DMS153 (cell line): ENCODE measurements around the gene LYPD4.
"Not testable (repeated sequence)": the region's sequence is repeated elsewhere in the genome, so short reads cannot be mapped to it uniquely, and the experiment has no call there.

Source experiments
- DNase-seq: peaks from one replicate; lab custom pipeline; 2025; lab: John Stamatoyannopoulos, UW

LYPD4 gene, protein sequence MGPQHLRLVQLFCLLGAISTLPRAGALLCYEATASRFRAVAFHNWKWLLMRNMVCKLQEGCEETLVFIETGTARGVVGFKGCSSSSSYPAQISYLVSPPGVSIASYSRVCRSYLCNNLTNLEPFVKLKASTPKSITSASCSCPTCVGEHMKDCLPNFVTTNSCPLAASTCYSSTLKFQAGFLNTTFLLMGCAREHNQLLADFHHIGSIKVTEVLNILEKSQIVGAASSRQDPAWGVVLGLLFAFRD

DNA sequence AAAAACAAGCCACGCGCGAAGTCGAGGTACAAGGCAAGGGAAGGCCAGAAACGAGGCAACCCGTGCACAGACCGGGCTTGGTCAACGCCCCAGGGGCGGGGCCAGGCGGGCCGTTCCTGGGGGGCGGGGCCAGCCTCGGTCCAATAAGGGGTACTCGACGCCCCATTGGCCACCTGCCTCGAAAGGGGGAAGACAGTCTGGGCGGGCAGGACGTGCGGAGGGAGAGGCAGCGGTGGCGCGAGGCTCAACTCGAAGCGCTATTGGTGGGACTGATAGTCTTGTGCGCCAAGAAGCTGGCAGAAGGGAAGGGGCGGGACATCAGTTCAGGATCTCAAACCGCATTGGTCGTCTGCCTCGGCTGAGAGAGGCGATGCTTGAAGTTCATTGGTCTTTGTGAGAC is at the start of gene LYPD4:
LYPD4 (minus strand) TSS at position 83 of the 400 bp plus-strand sequence. CDS start 5,398 bp downstream, outside the sequence.
- DNase-seq, result no peak

DNA sequence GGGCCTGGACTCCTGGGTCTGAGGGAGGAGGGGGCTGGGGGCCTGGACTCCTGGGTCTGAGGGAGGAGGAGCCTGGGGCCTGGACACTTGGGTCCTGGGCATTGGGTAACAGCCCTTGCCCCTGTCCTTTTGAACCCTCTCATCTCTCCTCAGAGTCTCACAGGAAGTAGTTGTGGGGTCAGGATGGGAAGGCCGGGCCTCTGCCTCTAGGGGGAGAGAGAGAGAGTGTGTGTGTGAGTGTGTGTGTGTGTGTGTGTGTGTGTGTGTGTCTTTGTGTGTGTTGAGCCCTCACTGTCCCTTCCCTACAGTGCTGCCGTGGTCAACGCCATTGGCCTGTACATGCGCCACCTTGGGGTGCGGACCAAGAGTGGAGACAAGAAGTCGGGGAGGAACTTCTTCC is 49.4 kb upstream of the LYPD4 start:
- no peak for DNase-seq

DNA sequence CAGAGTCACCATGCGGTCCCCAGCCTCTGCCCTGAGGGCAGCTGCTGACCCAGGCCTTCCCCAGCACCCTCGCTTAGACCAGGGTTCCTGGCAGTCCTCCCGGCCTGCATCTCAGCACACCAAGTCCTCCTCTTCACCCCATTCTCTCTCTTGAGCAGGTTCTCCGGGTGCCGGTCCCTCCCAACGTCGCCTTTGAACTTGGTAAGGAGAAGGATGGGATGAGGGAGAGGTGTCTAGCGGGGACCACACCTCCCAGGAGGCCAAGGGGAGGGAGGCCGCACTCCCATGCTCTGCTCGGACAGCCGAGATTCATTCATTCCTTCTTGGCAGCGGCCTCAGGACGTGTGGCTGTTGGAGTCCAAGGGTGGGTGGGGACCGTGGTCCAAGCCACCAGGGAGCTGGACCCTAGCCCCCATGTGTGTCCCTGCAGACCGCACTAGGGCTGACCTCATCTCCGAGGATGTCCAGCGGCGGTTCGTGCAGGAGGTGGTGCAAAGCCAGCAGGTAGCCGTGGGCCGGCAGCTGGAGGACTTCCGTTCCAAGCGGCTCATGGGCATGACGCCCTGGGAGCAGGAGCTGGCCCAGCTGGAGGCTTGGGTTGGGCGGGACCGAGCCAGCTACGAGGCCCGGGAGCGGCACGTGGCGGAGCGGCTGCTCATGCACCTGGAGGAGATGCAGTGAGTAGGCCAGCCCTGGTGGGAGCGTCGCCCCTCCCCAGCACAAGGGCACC is 47.9 kb upstream of the LYPD4 start:
- DNase-seq, result no peak

DNA sequence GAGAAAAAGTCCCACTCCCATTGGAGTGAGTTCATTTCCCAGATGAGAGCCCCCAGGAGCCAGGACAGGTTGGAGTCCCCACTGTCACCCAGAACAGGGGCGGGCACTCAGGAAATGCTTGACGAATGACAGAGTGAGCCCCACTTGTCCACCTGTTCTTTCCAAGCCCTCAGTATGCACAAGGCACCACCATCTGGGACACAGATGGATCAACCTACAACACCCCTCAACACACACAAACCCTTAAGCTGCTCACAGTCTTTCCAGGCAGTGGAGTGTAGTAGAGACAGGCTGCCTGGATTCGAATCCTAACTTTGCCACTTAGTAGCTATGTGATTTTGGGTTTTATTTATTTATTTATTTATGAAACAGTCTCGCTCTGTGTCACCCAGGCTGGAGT is 46.5 kb upstream of the LYPD4 start:
- DNase-seq, result no peak

DNA sequence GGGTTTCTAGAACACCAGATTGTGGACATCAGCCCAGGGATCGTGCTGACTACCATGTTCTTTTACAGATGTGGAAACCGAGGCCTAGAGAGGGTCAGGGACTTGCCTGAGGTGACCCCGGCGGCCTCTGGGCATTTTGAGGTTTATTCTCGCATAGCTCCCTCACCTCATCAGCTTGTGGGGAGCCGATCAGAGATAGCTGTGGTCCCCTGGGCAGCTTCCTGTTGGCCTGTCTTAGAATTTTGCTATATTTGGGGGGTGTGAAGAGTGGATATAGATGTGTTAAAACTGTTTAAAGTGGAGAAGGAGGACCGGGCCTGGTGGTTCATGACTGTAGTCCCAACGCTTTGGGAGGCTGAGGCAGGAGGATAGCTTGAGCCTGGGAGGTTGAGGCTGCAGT is 45.4 kb upstream of the LYPD4 start:
- DNase-seq, result no peak

DNA sequence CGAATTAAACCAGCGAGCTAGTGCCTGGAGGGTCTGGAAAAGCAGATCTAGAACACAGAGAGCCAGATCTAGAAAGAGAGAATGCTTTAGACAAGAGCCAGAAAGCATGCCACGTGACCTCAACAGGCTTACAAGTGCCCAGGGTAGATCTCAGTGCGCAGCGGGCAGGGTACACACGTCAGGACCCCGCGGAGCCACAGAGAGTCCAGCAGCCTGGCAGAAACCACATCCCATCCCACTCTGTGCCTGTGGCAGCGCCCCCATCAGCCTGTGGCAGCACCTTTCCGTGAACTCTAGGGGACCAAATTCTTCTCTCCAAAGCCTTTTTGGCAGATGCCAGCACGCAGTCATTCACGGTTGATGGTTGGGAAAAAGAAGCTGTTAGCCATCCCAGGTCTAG is 44.4 kb upstream of the LYPD4 start:
- DNase-seq, result no peak

DNA sequence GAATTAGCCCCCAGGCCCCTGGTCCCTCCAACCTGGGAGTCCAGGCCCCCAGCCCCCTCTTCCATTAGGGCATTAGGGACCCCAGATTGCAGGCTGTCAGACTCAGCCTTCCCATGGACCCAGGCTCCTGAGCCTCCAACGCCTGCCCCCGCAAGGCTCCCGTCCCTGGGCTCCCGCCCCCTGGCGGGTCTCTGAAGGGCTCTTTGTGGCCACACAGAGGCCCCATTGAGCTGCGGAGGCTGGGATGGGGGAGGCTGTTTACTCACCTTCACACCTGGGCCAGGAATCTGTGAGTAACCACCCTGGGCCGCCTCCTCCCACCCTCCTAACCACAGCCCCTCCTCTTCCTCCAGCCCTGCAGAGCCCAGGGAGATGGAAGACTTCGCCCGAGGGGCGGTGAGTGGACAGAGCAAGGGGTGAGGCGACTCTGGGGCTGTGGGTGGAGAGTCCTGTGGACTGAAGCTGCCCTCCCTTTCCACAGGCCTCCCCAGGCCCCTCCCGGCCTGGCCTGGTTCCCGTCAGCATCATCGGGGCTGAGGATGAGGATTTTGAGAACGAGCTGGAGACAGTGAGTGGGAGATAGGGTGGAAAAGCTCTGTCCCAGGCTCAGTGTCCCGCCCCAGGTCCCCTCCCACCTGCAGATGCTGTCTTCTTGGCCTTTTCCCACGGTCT is 43.4 kb upstream of the LYPD4 start:
- peak; percentile 72 for DNase-seq

DNA sequence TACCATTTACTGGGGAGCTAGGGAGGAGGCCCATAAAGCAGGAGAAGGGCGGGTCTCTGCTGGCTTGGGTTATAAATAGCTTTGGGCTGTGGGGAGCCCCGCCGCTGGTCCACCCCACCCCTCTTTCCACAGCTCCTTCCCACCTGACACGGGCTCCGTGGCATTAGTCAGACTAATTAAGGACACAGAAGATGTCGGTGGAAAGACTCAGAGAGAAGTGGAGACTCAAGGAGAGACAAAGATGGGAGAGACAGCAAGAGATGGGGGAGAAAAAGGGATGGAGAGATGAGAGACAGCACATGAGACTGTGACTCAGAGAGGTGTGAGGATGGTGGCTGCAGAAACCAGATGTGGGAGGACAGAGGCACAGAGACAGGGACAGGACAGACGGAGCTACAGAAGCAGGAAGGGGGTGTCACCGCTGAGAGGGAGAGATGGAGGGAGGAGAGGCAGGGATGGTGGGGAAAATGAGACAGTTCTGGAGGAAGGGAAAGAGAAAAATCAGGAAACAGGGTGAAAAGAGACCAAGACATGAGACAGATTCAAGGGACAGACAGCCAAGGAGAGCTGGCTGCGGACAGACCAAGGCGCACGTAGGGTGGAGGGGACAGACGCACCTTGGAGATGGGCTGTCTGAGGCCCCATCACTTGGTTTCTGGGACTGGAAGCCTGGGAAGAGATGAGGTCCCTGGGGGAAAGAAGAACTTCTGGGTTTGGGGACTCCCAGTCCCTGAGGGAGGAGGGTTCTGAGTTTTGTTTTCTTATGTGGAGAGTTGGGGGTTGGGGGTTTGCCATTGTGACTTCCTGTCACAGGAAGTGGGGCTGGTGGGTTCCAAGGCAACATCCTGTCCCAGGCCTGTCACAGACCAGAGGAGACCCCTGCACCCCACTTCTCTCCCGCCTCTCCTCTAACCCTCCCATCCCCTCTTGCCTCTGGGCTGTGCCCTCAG is 42.6 kb upstream of the LYPD4 start:
- no peak for DNase-seq

DNA sequence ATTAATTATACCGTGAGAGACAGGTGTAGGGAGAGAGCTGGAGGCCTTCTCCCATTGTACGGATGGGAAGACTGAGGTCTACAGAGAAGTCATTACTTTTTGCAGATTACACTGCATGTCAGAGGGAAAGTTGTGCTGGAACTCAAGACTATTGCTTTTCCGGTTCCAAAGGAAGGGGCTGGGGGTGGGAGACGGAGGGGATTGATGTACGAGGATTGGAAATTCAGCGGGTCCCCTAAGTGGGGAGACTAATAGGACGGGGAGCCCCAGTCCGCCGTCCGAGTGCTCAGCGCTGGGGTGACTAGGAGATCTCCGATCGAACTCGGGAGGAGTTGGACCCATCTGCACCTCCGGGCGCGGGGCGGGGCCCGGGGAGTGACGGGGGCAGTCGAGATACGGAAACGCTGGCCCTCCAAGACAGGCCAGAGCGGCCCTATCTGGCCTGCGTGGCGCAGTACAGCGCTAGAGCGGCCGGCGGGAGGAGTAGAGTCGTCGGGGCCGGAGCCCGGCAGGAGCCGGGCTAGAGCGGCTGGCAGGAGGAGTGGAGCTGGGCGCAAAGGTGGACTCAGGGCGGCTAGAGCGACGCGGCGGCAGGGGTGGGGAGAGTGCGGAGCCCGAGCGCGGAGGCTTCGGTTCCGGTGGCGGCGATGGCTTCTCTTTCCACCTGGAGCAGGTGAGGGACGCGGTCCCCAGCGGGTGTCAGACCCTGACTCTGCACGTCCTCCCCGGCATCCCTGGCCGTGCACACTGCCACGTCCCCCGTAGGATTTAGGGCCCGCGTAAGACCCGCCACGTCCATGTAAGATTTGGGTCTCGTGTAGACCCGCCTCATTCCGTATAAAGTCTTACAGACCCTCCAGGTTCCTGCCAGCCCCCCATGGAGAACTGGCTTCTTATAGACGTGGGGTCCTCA is 39.6 kb upstream of the LYPD4 start:
- DNase-seq, result peak; percentile 98

DNA sequence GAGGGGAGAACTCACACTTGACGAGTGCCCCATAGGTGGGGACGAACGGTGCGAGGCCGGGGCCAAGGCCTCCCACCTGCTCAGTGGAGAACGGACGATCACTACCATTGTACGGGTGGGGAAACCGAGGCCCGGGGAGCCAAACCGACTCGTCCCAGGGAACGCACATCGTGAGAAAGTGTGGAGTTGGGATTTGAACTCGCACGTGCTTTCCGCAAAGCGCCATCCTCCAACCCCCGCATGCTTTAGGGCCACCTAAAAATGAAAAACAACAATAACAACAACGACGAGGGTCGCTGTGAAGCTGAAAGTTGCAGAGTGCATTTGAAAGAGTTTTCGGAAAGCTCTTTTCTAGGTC is 39.0 kb upstream of the LYPD4 start:
- no peak for DNase-seq

DNA sequence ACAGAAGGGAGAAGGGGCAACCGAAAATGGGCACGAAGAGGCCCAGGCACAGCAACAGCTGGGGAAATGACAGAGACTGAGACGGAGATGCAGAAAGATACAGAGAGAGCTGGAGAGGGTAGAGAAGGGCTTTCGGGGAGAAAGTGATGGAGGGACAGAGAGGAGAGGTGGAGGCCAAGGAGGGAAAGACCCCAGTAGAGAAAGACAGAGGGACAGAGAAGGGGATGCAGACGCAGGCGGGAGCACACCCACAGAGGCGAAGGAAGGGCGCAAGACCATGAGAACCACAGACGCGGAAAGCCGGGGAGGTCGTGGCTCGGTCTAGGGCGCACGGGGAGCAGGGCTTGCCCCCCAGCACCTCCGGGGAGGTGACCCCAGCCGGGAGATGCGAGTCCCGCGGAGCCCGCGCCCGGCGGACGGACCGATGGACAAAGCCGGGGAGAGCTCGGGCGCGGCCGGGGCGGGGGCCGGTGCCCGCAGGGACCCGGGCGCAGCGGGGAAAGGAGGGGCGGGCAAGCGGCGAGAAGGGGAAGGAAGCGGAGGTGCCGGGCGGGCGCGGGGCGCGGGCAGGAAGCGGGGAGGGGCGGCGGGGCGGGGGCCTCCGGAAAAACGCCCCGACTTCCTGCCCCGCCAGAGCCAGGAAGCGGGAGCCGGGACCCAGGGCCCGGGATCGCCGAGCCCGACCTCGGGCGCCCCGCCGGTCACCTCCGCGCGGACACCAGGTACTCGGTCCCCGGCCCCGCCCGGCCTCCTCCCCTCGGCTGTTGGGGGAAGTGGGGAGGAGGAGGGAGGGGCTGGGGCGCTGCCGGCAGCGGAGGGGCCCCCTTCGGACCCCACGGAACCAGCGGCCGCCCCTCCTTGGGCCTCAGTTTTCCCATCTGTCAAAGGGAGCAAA is 38.3 kb upstream of the LYPD4 start, which contains the start of gene ARHGEF1:
ARHGEF1 (plus strand) TSS at position 617 of the 895 bp plus-strand sequence. CDS start 4,899 bp downstream, outside the sequence.
- DNase-seq, result no peak

DNA sequence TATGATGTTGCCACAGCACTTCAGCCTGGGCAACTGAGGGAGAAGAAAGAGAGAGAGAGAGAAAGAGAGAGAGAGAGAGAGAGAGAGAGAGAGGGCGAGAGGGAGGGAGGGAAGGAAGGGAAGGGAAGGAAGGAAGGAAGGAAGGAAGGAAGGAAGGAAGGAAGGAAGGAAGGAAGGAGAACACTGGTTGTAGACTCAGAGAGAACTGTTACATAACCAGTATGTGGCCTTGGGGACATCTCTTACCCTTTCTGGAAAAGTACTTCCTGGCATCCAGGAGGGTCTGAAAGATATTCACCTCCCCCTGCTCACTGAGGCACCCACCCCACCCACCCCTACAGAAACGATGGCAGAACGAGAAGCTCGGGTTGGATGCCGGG is 35.8 kb upstream of the LYPD4 start:
- no peak for DNase-seq

DNA sequence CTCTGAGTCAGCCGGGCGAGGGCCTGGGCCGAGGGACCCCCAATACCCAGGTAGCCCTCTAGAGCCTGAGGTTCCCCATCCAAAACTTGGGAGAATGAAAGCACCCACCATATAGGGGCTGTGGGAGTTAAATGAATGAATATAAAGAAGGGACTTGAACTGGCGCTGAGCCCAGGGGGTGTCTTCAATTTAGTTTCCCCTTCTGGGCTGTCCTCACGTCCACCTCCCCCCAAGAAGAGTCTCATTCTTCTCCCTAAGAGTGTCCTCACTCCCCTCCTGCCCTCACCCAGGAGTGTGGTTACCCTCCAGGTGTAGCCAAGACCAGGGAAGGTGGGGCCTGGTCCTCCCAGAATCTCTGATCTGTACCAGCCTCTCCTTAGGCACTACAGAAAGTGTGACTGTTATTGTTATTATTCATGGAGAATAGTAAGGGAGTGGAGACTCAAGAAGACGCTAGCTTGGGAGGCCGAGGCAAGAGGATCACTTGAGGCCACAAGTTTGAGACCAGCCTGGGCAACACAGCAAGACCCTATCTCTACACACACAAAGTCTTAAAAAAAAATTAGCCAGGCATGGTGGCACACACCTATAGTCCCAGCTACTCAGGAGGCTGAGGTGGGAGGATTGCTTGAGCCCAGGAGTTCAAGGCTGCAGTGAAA is 35.3 kb upstream of the LYPD4 start:
- no peak for DNase-seq

DNA sequence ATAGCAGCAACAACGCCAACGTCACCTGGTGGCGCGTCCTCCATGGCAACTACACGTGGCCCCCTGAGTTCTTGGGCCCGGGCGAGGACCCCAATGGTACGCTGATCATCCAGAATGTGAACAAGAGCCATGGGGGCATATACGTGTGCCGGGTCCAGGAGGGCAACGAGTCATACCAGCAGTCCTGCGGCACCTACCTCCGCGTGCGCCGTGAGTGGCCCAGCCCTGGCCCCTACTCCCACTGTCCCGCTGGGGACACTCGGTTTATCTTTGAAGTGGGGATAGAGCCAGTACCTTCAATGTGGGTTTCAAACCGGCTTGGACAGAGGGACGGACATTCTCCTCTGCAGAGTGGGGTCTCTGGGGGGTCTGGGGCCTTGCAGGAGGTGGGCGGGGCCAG is 34.6 kb upstream of the LYPD4 start:
- DNase-seq, result no peak

DNA sequence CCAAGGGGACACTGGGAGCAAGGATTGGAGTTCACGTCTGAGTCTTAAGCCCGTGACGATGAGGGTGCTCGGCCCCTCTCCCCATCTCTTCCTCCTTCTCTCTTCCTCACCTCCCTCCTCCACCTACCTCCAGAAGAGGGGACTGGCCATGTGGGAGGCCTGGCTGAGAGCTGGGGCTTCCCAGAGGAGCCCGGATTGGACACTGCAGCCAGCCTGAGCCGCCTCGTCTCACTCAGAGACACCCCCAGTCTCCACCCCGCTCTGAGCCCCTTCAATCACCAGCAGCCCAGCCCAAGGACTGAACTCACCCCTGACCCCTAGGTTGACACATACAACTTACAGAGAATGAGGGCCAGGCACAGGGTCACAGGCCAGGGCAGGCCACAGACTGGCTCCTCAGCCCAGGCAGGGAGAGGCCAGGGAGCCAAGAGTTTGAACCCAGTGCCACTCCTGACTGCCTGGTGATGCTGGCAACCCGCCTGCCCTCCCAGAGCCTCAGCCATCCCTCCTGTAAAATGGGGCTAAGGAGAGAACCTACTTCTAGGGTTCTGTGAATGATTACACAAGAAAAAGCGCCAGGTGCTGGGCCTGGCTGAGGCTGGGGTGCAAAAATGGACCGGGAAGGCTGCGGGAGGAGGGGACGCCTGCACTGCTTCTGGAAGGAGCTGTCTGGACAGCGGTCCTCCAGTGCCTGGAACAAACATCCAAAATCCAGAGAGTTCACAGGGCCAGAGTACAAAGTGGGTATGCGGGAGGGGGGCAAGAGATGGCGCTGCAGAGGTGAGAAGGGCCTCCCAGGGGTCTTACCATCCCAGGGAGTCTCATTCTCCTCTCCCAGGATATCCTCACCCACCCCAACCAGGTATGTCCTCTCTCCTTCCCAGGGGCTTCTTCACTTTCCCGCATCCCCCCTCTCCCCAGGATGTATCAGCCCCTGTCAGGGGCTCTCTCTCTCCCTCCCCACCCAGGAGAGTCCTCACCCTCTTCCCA is 33.7 kb upstream of the LYPD4 start:
- DNase-seq, result no peak

DNA sequence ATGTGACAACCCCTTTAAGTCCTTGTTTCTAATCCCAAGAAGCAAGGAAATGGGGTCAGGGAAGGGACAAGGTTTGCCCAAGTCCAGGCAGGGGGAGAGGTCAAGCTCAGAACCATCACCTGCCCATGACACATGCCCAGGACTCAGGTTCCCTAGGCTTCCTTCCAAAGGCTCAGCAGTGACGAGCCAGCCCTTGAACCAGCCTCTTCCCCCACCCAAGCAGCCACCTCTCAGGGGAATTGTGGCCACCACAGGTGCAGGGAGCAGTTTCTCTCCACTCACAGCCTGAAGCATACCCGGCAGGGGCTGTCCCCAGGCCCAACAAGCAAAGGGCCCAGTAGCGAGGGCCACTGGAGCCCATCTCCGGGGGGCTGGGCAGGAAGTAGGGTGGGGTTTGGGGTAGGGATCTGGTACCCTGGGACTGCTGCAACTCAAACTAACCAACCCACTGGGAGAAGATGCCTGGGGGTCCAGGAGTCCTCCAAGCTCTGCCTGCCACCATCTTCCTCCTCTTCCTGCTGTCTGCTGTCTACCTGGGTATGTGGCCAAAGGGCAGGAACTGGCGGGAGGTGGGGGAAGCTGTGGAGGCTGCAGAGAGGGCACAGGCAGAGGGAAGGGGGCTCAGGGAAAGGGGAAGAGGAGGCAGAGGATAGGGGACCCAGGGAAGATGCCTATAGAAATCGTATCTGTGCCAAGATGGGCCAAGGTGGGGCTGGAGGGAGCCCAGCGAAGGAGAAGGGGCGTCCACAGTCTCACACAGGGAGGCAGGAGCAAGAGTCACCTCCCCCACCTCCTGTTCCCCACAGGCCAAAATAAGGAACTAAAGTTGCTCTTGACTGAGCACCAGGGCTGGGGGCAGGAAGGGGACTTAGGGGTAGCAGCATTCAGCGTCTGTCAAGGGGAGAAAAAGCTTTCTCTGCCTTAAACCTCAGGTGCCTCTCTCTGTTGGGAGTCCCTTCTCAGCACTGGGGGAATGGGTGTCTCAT is 32.7 kb upstream of the LYPD4 start, which contains the start of gene CD79A:
CD79A (plus strand) TSS at position 433 of the 986 bp plus-strand sequence; CDS start at position 459, 26 bp downstream.
- DNase-seq, result peak; percentile 16

DNA sequence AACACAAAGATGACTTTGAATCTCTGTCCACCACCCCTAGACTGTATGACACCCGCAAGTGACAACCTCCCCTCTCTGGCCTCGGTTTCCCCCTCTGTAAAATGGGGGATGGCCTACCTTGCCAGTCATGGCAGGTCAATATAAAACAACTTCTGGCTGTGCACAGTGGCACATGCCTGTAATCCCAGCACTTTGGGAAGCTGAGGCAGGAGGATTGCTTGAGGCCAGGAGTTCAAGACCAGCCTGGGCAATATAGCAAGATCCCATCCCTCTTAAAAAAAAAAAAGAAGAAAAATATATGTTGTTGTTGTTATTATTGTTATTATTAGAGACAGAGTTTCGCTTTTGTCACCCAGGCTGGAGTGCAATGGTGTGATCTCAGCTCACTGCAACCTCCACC is 31.5 kb upstream of the LYPD4 start:
- DNase-seq, result not testable (repeated sequence)
